Measurements from ENCODE around the gene LIPN. TPM values are rescaled to one million over a fixed set of nuclear protein-coding genes. Genes with fewer than 3 reads are reported as not detected.

The LIPN gene
- total and polyA plus RNA-seq, 4 donors: 0.07 to 0.25 (median 0.09) TPM; not detected in 1

DNA sequence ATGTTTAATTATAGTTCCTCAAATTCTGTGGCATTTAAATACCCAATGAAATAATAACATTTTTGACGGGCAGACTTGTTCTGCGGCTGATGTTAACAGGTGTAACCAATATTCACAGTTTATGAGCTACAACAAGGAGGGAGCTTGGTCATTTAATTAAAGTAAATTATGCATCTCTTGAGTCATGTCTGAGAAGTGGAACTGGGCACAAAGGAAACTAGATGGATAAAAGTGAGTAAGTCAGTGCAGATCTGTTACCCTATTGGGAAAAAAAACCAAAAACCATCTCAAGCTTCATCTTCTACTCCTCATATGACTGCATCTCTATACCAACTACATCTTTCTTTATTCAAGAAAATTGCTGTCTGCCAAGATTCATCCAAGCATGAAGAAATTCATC, 67.9 kb downstream of the LIPN start:
- H3K36me3 ChIP-seq (ENCODE audit: control insufficient read depth in 4 of 4, insufficient read depth in 3 of 4, low read depth in 1 of 4, low read length in 3 of 4): no peaks in the 10 kb centered on the region
- TF ChIP-seq HNF4G (IDR thresholded peaks at IDR 0.05) (no peak), JUND (IDR thresholded peaks at IDR 0.05) (no peak), RXRA (IDR thresholded peaks at IDR 0.05) (no peak), GABPA (IDR thresholded peaks at IDR 0.05 in 1 of 2, conservative IDR thresholded peaks at IDR 0.05 in 1 of 2) (no peak), RAD21 (IDR thresholded peaks at IDR 0.05) (no peak), EGR1 (IDR thresholded peaks at IDR 0.05; ENCODE audit: low read depth in 2 of 2) (no peak), ATF3 (IDR thresholded peaks at IDR 0.05) (no peak)
- TF ChIP-seq, protein P1, sequence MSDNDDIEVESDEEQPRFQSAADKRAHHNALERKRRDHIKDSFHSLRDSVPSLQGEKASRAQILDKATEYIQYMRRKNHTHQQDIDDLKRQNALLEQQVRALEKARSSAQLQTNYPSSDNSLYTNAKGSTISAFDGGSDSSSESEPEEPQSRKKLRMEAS (IDR thresholded peaks at IDR 0.05): no peak
- H3K27me3 ChIP-seq (ENCODE audit: control insufficient read depth in 4 of 4, insufficient read depth in 4 of 4, low read length in 3 of 4): no peaks in the 10 kb centered on the region
- no peaks in the 10 kb centered on the region for H3K9me3 ChIP-seq (ENCODE audit: control insufficient read depth in 4 of 4, low read length in 3 of 4)
- H3K4me1 ChIP-seq (ENCODE audit: control insufficient read depth in 4 of 4, insufficient read depth in 4 of 4, low read length in 3 of 4): peaks cover 0 to 4% (median 1%) of the 10 kb centered on the region in 4 donors
- H3K4me3 ChIP-seq (ENCODE audit: low read depth in 1 of 3, low read length in 3 of 3): no peak overlapping the region
- H3K27ac ChIP-seq (ENCODE audit: low read depth in 1 of 2, low read length in 2 of 2): no peak overlapping the region
- no peak overlapping the region for H3K9ac ChIP-seq (ENCODE audit: low read depth in 1 of 2, low read length in 2 of 2)
- 94% methylated on average over 2 of the region's 2 CpGs for WGBS
- no peak for DNase-seq (ENCODE audit: low spot score)

DNA sequence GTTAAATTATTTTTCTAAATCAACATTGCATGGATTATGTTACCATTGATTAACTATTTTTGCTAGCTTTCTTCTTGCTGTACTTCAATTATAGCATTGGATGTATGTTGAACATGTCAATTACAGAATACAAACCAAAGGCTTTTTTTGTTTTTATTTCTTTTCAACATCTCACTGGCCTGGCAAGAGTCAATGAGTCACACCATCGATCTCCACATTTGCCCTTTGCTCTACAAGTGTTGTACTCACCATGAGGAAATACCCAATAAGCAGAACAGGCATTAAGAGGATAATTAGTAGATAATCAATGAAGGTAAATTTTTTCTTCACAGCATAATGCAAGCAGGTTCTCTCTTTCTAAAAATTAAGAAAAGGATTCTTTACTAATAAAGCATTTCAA, 68.5 kb downstream of the LIPN start:
- no peaks in the 10 kb centered on the region for H3K27me3 ChIP-seq (ENCODE audit: control insufficient read depth in 4 of 4, insufficient read depth in 4 of 4, low read length in 3 of 4)
- H3K4me1 ChIP-seq (ENCODE audit: control insufficient read depth in 4 of 4, insufficient read depth in 4 of 4, low read length in 3 of 4): peaks cover 0 to 4% (median 1%) of the 10 kb centered on the region in 4 donors
- no peak overlapping the region for H3K9ac ChIP-seq (ENCODE audit: low read depth in 1 of 2, low read length in 2 of 2)
- no peak overlapping the region for H3K27ac ChIP-seq (ENCODE audit: low read depth in 1 of 2, low read length in 2 of 2)
- H3K9me3 ChIP-seq (ENCODE audit: control insufficient read depth in 4 of 4, low read length in 3 of 4): no peaks in the 10 kb centered on the region
- H3K36me3 ChIP-seq (ENCODE audit: control insufficient read depth in 4 of 4, insufficient read depth in 3 of 4, low read depth in 1 of 4, low read length in 3 of 4): no peaks in the 10 kb centered on the region
- H3K4me3 ChIP-seq (ENCODE audit: low read depth in 1 of 3, low read length in 3 of 3): no peak overlapping the region
- DNase-seq (ENCODE audit: low spot score): no peak
- 22% methylated on average over 1 of the region's 1 CpG for WGBS
- TF ChIP-seq GABPA (IDR thresholded peaks at IDR 0.05 in 1 of 2, conservative IDR thresholded peaks at IDR 0.05 in 1 of 2) (no peak), FOXA2 (IDR thresholded peaks at IDR 0.05) (no peak), RAD21 (IDR thresholded peaks at IDR 0.05) (no peak), EGR1 (IDR thresholded peaks at IDR 0.05; ENCODE audit: low read depth in 2 of 2) (no peak), HNF4A (conservative IDR thresholded peaks at IDR 0.05) (peak; percentile 19 to 57), RXRA (IDR thresholded peaks at IDR 0.05) (peak; percentile 55 to 59), HNF4G (IDR thresholded peaks at IDR 0.05) (no peak), NR2F2 (IDR thresholded peaks at IDR 0.05) (no peak), JUND (IDR thresholded peaks at IDR 0.05) (peak; percentile 82 to 91), SP1 (IDR thresholded peaks at IDR 0.05) (peak; percentile 26), FOXA1 (IDR thresholded peaks at IDR 0.05) (no peak), ZBTB33 (IDR thresholded peaks at IDR 0.05) (no peak), YY1 (IDR thresholded peaks at IDR 0.05) (no peak), ATF3 (IDR thresholded peaks at IDR 0.05) (peak; percentile 56), TAF1 (conservative IDR thresholded peaks at IDR 0.05) (no peak), CTCF (IDR thresholded peaks at IDR 0.05; ENCODE audit: low read depth, low read length, missing input control) (no peak)
- TF ChIP-seq, protein P1 (IDR thresholded peaks at IDR 0.05): no peak
- TF ChIP-seq, protein P2, sequence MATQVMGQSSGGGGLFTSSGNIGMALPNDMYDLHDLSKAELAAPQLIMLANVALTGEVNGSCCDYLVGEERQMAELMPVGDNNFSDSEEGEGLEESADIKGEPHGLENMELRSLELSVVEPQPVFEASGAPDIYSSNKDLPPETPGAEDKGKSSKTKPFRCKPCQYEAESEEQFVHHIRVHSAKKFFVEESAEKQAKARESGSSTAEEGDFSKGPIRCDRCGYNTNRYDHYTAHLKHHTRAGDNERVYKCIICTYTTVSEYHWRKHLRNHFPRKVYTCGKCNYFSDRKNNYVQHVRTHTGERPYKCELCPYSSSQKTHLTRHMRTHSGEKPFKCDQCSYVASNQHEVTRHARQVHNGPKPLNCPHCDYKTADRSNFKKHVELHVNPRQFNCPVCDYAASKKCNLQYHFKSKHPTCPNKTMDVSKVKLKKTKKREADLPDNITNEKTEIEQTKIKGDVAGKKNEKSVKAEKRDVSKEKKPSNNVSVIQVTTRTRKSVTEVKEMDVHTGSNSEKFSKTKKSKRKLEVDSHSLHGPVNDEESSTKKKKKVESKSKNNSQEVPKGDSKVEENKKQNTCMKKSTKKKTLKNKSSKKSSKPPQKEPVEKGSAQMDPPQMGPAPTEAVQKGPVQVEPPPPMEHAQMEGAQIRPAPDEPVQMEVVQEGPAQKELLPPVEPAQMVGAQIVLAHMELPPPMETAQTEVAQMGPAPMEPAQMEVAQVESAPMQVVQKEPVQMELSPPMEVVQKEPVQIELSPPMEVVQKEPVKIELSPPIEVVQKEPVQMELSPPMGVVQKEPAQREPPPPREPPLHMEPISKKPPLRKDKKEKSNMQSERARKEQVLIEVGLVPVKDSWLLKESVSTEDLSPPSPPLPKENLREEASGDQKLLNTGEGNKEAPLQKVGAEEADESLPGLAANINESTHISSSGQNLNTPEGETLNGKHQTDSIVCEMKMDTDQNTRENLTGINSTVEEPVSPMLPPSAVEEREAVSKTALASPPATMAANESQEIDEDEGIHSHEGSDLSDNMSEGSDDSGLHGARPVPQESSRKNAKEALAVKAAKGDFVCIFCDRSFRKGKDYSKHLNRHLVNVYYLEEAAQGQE (IDR thresholded peaks at IDR 0.05): no peak
